Upper lobe of left lung (tissue), 6 donors: Measurements from ENCODE around the gene TIGD4. TPM values are rescaled to one million over a fixed set of nuclear protein-coding genes. Genes with fewer than 3 reads are reported as not detected.

Source experiments
- ATAC-seq, 2 donors: fragments of 200-7000 bp; cut with Tn5 transposase; one replicate each; pipeline ENCODE4 v1.9.1; 2022; ENCODE audit warnings: mild to moderate bottlenecking in 2 of 2, moderate library complexity in 2 of 2; ENCODE audit not compliant: low FRiP score in 2 of 2
- DNase-seq, 2 donors: peaks; one replicate each; pipeline ENCODE4 v3.0.0-alpha.2; 2019 to 2020
- H3K27ac ChIP-seq, 4 donors: fragments of 200-600 bp; sonication (generic); one replicate each; pipeline ENCODE4 v1.5.1; 2016 to 2019
- H3K27me3 ChIP-seq, 4 donors: fragments of 200-600 bp; sonication (generic); one replicate each; pipeline ENCODE4 v1.5.1; 2017 to 2019
- H3K36me3 ChIP-seq, 4 donors: fragments of 200-600 bp; sonication (generic); one replicate each; pipeline ENCODE4 v1.5.1; 2016 to 2019
- H3K4me1 ChIP-seq, 4 donors: fragments of 200-600 bp; sonication (generic); one replicate each; pipeline ENCODE4 v1.5.1; 2018 to 2019
- H3K4me3 ChIP-seq, 4 donors: fragments of 200-600 bp; sonication (generic); one replicate each; pipeline ENCODE4 v1.5.1; 2017 to 2019; ENCODE audit warnings: mild to moderate bottlenecking in 2 of 4, moderate library complexity in 1 of 4
- H3K9me3 ChIP-seq, 4 donors: fragments of 200-600 bp; sonication (generic); one replicate each; pipeline ENCODE4 v1.5.1; 2018 to 2019
- EP300 ChIP-seq, 4 donors: sonication (generic); formaldehyde crosslinking; IDR thresholded peaks; one replicate each; pipeline ENCODE4 v1.5.1; 2017; ENCODE audit warnings: antibody characterized with exemption in 4 of 4, control low read depth in 2 of 4
- POLR2A ChIP-seq, 4 donors: fragments of 450-650 bp; IDR thresholded peaks; one replicate each; pipeline ENCODE4 v1.5.1; 2016 to 2017; ENCODE audit warnings: antibody characterized with exemption in 4 of 4, mild to moderate bottlenecking in 2 of 4
- POLR2AphosphoS5 ChIP-seq, 2 donors: sonication (generic); formaldehyde crosslinking; IDR thresholded peaks; one replicate each; pipeline ENCODE4 v1.5.1; 2017; ENCODE audit warnings: antibody characterized with exemption in 2 of 2
- WGBS, 2 donors: methylation state at CpG; one replicate each; pipeline ENCODE4 v1.1.5; 2017 to 2018; 5-methylcytosine and 5-hydroxymethylcytosine counted together
- total RNA-seq, 6 donors: library from RNA; depleted of rRNA in 4 of 6; stranded (reverse); fragments of >200 nt in 4 of 6; gene quantifications; one replicate each; pipeline versions ENCODE4 v1.1.0 to v1.2.1, GENCODE V29; 2016 to 2021
- TF ChIP-seq, protein P1 (sequence below), 6 experiments: fragments of 450-650 bp in 4 of 6; fragments of 200-600 bp in 2 of 6; sonication (generic) in 2 of 6; IDR thresholded peaks; one replicate each; pipeline ENCODE4 v1.5.1; 2016 to 2019; ENCODE audit warnings: antibody characterized with exemption in 6 of 6
- donor health status: DM: no; HTN: no; CAD: no; lungs with moderate emphysema.
- donor health status: DM: no; HTN: yes; CAD: no; lungs with severe emphysema.

The TIGD4 gene
- total RNA-seq, 6 donors from 2014 or later: 0.15 to 2.5 (median 0.67) TPM; not detected in 1

DNA sequence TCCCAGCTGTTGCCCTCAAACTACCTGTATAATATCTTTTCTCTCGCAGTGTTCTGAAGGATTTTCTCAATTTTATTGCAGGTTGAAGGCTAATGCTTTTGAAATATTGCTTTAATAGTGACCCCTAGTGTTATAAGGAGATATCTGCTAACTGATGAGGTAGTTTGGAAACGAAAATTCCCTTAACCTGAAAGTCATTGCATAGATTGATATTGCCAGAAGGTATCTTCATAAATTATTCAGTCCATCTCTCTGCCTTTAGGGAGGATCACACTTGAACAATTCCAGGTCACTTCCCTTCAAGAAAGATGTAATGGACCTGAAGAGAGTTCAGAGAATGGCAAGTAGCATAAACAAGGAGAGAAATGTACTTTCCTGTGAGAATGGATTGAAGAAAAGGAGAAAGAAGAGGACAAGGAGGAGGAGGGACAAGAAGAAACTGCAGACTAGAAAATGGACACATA, 44.1 kb downstream of the TIGD4 start:
- TF ChIP-seq, protein P1, sequence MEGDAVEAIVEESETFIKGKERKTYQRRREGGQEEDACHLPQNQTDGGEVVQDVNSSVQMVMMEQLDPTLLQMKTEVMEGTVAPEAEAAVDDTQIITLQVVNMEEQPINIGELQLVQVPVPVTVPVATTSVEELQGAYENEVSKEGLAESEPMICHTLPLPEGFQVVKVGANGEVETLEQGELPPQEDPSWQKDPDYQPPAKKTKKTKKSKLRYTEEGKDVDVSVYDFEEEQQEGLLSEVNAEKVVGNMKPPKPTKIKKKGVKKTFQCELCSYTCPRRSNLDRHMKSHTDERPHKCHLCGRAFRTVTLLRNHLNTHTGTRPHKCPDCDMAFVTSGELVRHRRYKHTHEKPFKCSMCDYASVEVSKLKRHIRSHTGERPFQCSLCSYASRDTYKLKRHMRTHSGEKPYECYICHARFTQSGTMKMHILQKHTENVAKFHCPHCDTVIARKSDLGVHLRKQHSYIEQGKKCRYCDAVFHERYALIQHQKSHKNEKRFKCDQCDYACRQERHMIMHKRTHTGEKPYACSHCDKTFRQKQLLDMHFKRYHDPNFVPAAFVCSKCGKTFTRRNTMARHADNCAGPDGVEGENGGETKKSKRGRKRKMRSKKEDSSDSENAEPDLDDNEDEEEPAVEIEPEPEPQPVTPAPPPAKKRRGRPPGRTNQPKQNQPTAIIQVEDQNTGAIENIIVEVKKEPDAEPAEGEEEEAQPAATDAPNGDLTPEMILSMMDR (IDR thresholded peaks at IDR 0.05): peak in 5 of 6 experiments; percentile 29 to 59 (median 47)
- no peak for TF ChIP-seq POLR2A (IDR thresholded peaks at IDR 0.05)
- Histone ChIP-seq H3K4me1 (peaks cover 0 to 4% (median 0%) of the 10 kb centered on the region in 4 donors), H3K36me3 (no peaks in the 10 kb centered on the region), H3K27me3 (no peaks in the 10 kb centered on the region), H3K27ac (no peak overlapping the region), H3K9me3 (no peaks in the 10 kb centered on the region), H3K4me3 (no peak overlapping the region)
- DNase-seq (no peak), ATAC-seq (peak in 1 of 2 donors; percentile 60)
- WGBS, 2 donors: 9 to 21% methylated on average over 2 of the region's 2 CpGs

DNA sequence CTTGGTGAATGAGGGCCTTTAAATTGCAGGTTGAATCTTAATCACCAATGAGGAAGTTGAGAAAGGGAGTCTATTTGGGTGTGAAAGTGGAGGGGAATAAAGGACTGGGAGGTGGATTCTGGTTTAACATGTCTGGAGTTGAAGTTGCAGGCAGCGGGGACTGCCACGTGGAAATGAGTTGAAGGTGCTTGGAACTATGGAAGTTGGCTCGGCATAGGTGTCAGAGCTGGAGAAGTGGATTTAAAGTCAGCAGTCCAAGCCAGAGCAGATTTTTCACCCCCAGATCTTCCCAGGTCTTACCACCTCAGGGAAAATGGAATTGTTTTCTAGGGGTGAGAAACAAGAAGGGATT, 44.9 kb downstream of the TIGD4 start:
- WGBS, 2 donors: 75 to 83% methylated on average over 3 of the region's 3 CpGs
- no peaks in the 10 kb centered on the region for H3K27me3 ChIP-seq
- ATAC-seq (no peak), DNase-seq (no peak)
- peaks cover 0 to 4% (median 0%) of the 10 kb centered on the region in 4 donors for H3K4me1 ChIP-seq
- H3K27ac ChIP-seq: no peak overlapping the region
- TF ChIP-seq, protein P1 (IDR thresholded peaks at IDR 0.05): no peak
- TF ChIP-seq POLR2A (IDR thresholded peaks at IDR 0.05) (no peak), EP300 (IDR thresholded peaks at IDR 0.05) (no peak), POLR2AphosphoS5 (IDR thresholded peaks at IDR 0.05) (no peak)
- H3K9me3 ChIP-seq: no peaks in the 10 kb centered on the region
- H3K36me3 ChIP-seq: no peaks in the 10 kb centered on the region
- H3K4me3 ChIP-seq: no peak overlapping the region

DNA sequence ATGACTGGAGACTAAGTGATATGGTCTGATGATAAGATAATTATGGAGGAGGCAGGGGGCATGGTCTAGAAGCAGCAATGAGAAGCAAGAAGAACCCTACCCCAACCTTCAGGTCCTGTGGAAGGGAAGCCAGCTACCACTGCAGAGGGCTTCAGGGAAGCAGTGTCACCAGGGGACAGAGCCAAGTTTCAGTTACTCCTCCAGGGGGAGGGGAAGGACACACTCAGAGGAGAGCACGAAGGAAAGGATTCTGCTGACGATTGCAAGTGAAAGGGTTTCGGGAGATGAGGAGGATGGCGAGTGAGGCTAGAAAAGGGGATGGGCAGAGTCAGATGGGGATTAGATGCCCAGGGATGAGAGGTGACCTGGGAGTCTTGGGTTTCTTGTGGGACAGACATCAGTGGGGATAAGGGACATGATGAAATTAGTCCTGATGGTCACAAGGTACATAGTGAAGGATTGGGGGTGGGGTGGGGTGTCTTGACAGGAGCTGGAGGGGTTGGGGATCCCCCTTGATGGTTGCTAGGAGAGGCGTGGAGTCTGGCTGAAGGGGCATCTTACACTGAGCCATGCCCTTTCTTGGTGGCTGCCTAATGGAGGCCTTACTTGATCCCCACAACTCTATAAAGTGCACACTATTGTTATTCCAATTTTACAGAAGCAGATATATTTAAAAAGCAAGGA, 45.4 kb downstream of the TIGD4 start:
- 82 to 83% methylated on average over 5 of the region's 5 CpGs for WGBS, 2 donors
- Histone ChIP-seq H3K27ac (no peak overlapping the region), H3K4me3 (no peak overlapping the region), H3K4me1 (peaks cover 0 to 4% (median 0%) of the 10 kb centered on the region in 4 donors), H3K9me3 (no peaks in the 10 kb centered on the region), H3K36me3 (no peaks in the 10 kb centered on the region), H3K27me3 (no peaks in the 10 kb centered on the region)
- ATAC-seq (peak in 1 of 2 donors; percentile 36), DNase-seq (no peak)
- TF ChIP-seq, protein P1 (IDR thresholded peaks at IDR 0.05): no peak
- no peak for TF ChIP-seq POLR2A (IDR thresholded peaks at IDR 0.05)
- TF ChIP-seq EP300 (IDR thresholded peaks at IDR 0.05): no peak
- TF ChIP-seq POLR2AphosphoS5 (IDR thresholded peaks at IDR 0.05): no peak

DNA sequence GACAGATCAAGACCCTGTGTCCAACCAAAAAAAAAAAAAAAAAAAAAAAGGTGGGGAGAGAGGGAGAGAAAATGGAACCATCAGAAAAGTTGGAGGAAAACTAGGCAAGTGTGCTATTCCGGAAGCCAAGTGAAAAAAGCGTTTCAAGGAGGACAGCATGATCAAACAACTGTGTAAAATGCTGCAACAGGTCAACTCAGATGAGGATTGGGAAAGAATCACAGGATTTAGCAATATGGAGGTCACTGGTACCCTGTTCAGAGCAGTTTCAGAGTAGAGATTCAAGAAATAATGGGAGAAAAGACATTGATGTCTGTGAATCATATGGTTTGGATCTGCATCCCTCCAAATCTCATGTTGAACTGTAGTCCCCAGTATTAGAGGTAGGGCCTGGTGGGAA, 47.5 kb downstream of the TIGD4 start:
- no peaks in the 10 kb centered on the region for H3K36me3 ChIP-seq
- no peak overlapping the region for H3K4me3 ChIP-seq
- H3K27ac ChIP-seq: no peak overlapping the region
- 79 to 91% methylated on average over 2 of the region's 2 CpGs for WGBS, 2 donors
- ATAC-seq: no peak
- TF ChIP-seq POLR2AphosphoS5 (IDR thresholded peaks at IDR 0.05): no peak
- no peak for TF ChIP-seq POLR2A (IDR thresholded peaks at IDR 0.05)
- TF ChIP-seq EP300 (IDR thresholded peaks at IDR 0.05): no peak
- peaks cover 0 to 4% (median 0%) of the 10 kb centered on the region in 4 donors for H3K4me1 ChIP-seq
- DNase-seq: no peak
- no peaks in the 10 kb centered on the region for H3K9me3 ChIP-seq
- H3K27me3 ChIP-seq: no peaks in the 10 kb centered on the region

DNA sequence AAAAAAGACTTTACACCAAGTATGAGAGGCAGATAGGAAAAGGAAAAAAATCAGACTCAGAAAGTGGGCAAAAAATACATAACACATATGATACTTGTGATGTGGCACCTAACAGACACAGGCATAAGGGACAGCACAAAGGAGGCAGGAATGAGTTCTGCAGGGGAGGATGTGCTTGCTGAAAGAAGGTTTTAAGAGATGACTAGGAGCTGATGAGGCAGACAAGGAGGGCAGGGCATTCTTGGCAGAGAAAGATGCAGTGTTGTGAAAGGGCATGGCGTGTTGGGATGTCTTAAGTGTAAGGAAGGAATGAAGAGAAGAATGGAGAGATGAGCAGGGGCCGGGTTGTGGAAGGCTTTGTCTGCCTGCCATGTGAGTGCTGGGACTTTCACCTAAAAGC, 50.1 kb downstream of the TIGD4 start:
- Histone ChIP-seq H3K4me1 (no peaks in the 10 kb centered on the region), H3K4me3 (no peak overlapping the region), H3K36me3 (no peaks in the 10 kb centered on the region), H3K27me3 (no peaks in the 10 kb centered on the region), H3K27ac (no peak overlapping the region), H3K9me3 (no peaks in the 10 kb centered on the region)
- ATAC-seq (no peak), DNase-seq (no peak)
- 29 to 38% methylated on average over 2 of the region's 2 CpGs for whole genome bisulfite sequencing, 2 donors
- TF ChIP-seq POLR2AphosphoS5 (IDR thresholded peaks at IDR 0.05) (no peak), EP300 (IDR thresholded peaks at IDR 0.05) (no peak), POLR2A (IDR thresholded peaks at IDR 0.05) (no peak)
- TF ChIP-seq, protein P1 (IDR thresholded peaks at IDR 0.05): no peak
